NB4 (cell line): Measurements from ENCODE around the gene TRIM29.

Source experiments
- DNase-seq: peaks from one replicate; pipeline ENCODE4 v3.0.0; 2010; ENCODE audit warnings: low read depth
- H3K4me3 ChIP-seq: one replicate; pipeline ENCODE4 v1.5.1; 2011; ENCODE audit warnings: mild to moderate bottlenecking, low read depth, low read length, moderate library complexity
- MYC ChIP-seq: IDR thresholded peaks from 2 replicates; pipeline ENCODE4 v1.6.1; 2011; ENCODE audit warnings: low read depth, low read length
- POLR2A ChIP-seq: IDR thresholded peaks from 2 replicates; pipeline ENCODE4 v1.6.1; 2011; ENCODE audit warnings: mild to moderate bottlenecking; ENCODE audit not compliant: insufficient read length; ENCODE audit errors: extremely low read depth
- TF ChIP-seq, protein P1 (sequence below): IDR thresholded peaks from 2 replicates; pipeline ENCODE4 v1.6.1; 2011; ENCODE audit warnings: low read depth, low read length
- TF ChIP-seq, protein P2 (sequence below): IDR thresholded peaks from one replicate; pipeline ENCODE4 v1.5.1; 2012; ENCODE audit warnings: low read depth, low read length

Gene TRIM29

DNA sequence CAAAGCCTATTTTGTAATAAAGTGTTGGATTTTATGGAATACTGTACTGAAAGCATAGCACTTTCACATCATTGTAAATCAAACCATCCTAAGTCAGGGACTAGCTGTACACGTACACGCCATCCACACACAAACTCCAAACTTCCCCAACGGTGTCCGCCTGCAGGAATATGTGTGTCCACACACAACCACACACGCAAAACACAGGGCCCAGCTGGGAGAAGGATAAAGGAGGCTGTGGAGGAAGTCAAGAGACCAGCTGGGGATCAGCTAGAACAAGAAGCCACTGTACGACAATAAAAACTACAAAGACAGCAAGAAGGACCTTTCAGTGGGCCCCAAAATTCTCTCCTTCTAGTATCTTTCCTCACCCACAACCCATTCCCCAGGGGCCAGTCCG is 1.6 kb downstream of the TRIM29 start:
- H3K4me3 ChIP-seq, result no peak overlapping the region
- TF ChIP-seq MYC (no peak), POLR2A (no peak)
- TF ChIP-seq, protein P1, sequence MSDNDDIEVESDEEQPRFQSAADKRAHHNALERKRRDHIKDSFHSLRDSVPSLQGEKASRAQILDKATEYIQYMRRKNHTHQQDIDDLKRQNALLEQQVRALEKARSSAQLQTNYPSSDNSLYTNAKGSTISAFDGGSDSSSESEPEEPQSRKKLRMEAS, result no peak
- TF ChIP-seq, protein P2, sequence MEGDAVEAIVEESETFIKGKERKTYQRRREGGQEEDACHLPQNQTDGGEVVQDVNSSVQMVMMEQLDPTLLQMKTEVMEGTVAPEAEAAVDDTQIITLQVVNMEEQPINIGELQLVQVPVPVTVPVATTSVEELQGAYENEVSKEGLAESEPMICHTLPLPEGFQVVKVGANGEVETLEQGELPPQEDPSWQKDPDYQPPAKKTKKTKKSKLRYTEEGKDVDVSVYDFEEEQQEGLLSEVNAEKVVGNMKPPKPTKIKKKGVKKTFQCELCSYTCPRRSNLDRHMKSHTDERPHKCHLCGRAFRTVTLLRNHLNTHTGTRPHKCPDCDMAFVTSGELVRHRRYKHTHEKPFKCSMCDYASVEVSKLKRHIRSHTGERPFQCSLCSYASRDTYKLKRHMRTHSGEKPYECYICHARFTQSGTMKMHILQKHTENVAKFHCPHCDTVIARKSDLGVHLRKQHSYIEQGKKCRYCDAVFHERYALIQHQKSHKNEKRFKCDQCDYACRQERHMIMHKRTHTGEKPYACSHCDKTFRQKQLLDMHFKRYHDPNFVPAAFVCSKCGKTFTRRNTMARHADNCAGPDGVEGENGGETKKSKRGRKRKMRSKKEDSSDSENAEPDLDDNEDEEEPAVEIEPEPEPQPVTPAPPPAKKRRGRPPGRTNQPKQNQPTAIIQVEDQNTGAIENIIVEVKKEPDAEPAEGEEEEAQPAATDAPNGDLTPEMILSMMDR, result no peak

DNA sequence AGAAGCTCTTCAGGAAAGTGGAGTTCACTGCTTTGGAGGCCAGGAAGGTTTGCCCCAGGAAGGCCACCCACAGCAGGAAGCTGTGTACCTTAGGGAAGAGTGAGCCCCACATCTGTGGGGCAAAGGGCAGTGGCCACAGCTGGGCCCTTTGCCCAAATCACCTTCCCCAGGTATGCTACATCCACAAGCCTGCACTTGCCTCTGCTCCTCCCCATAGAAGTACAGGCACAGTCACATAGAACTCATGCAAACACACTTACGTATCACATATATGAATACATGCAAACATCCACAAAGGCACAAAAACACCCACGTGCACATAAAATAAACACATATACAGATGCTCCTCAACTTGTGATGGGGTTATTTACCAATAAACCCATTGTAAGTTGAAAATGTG is 2.1 kb downstream of the TRIM29 start:
- DNase-seq, result no peak
- TF ChIP-seq, protein P1, result no peak
- TF ChIP-seq, protein P2, result no peak
- no peak for TF ChIP-seq POLR2A
- TF ChIP-seq MYC, result no peak
- H3K4me3 ChIP-seq, result no peak overlapping the region

More for the DNA sequence above, 1.6 kb downstream of the TRIM29 start:
- DNase-seq, result no peak

DNA sequence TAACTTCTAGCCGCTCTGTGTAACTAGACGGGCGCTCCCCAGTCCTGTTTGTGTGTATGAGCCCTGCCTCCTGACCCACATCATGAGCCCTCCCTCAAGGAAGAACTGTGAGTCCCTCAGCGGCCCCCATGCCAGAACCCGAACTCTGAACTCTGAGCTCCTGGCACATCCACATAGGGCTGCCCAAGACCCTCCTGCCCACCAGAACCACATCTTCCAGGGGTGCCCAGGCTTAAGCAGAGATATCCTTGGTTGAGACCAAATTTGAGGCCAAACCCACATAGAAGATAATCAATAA is 3.0 kb downstream of the TRIM29 start:
- DNase-seq, result no peak
- no peak overlapping the region for H3K4me3 ChIP-seq
- TF ChIP-seq, protein P1, result no peak
- TF ChIP-seq MYC (no peak), POLR2A (no peak)
- TF ChIP-seq, protein P2, result no peak

DNA sequence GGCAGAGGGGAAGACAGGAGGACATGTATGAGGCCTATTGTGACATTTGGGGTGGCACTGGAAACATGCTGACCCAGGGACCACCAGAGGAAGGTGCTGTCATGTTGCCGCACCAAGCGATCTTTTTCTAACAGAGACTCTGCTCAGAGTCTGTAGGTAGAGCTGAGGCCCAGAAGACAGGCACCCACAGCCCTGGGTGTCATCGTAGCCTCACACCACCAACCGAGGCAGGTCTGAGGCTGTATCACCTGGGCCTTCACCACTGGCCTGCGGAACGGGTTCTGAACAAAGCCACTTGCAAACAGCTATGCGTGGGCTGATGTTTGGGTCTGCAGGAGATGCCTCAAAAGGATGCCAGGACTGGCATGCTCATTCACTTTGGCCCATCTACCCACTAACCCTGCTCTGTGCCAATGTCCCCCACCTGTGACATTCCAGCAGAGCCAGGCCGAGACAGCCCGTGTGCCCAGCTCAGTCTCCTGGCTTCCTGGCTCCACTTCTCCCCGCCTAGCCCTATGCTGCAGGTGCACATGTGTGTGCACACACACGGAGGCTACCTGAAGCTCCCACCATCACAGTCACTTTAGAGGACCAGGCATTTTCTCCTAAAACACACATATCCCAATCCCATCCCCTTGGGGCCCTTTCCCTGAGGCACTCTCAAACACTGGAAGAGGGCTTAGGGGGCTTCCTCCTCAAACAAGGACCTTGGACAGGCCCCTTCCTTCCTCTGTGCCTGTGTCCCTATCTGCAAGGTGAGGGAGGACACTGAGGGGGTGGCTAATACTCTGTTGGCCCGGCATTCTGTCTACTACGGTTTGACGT is 3.6 kb downstream of the TRIM29 start:
- no peak overlapping the region for H3K4me3 ChIP-seq
- DNase-seq, result no peak
- TF ChIP-seq, protein P2, result no peak
- TF ChIP-seq, protein P1, result no peak
- no peak for TF ChIP-seq POLR2A
- TF ChIP-seq MYC, result no peak

DNA sequence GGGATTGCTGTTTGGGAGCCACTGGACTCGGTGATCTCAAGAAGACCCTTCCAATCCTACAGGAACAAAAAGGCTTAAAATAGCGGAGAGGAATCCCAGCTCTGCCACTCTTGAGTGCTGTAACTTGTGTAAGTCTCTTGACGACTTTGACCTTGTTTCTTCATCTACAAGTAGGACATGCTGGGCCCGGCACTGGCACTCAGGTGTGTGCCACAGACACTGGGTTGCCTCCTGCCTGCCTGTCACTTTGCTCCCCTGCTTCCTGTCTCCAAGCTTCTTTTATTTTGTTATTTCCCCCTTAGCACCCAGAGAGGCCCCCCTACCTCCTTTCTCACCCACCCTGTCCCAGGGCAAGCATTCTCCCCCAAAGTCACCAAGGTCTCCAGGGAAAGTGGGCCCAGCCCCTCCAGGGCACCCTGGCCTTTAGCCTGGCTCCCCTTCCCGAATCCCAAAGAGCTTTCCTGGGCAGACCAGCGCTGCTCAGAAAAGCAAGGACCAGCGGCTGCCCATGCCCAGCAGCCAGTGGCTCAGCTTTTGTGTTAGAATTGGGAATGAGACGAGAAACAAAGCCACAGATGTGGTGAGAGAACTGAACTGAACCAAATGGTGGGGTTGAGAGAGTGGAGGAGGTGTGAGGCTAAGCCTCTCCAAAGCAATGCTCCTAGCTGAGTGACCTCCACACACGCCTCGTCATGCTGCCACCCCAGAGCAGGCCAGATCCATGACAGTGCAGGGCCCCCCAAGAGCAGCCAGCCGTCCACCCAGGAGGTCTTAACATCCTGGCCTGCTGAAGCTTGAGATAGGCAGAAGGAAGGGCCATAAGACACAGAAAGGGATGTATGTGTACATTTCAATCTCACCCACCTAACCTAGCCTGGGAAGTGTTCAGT is 4.5 kb downstream of the TRIM29 start:
- TF ChIP-seq MYC, result no peak
- H3K4me3 ChIP-seq, result no peak overlapping the region
- no peak for DNase-seq

DNA sequence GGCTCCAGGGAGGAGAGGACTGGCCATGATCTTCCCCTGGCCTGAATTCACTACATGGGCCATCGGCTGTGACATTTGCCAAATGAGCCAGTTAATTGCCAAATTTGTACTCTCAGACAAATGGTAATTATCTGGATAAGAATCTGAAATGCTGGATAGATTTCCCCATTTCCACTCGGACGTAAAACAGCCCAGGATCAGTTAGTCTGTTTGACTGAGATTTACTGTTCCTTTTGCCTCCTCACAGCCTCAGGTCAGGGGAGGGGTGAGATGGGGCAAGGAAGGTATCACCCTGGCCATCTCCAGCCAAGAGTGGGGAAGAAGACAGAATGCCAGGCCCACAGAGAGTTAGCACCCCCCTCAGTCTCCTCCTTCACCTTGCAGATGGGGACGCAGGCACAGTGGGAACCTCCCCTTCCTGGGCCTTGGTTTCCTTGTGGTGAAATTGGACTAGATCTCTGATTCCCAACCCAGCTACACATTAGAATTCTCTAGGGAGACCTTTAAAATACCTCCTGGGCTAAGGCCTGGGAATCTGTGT is 5.2 kb downstream of the TRIM29 start:
- H3K4me3 ChIP-seq, result no peak overlapping the region
- DNase-seq, result no peak
- no peak for TF ChIP-seq POLR2A
- TF ChIP-seq, protein P1, result no peak
